GM23338 (cell line): ENCODE data around the gene ADAMTS13. TPM values are rescaled to one million over a fixed set of nuclear protein-coding genes. Genes with fewer than 3 reads are reported as not detected.

ENCODE experiments used
- ATAC-seq: fragments of 200-7000 bp; cut with Tn5 transposase; 3 replicates; pipeline ENCODE4 v1.9.1; 2020
- DNase-seq: peaks from one replicate; pipeline ENCODE4 v3.0.0-alpha.2; 2015; ENCODE audit warnings: low spot score
- H2AFZ ChIP-seq: fragments of 200-600 bp; sonication (generic); 2 replicates; pipeline ENCODE4 v1.8.0; 2016; ENCODE audit warnings: antibody characterized with exemption, mild to moderate bottlenecking, moderate library complexity
- H3F3A ChIP-seq: fragments of 200-600 bp; sonication (generic); replicated peaks from 2 replicates; pipeline ENCODE4 v1.8.0; 2017; ENCODE audit warnings: antibody characterized with exemption, mixed run types, low read depth
- H3K27ac ChIP-seq: fragments of 200-600 bp; sonication (generic); 2 replicates; pipeline ENCODE4 v1.6.1; 2016; ENCODE audit warnings: low read depth
- H3K27me3 ChIP-seq: fragments of 200-600 bp; sonication (generic); 2 replicates; pipeline ENCODE4 v1.8.0; 2016; ENCODE audit warnings: mild to moderate bottlenecking, mixed run types, moderate library complexity; ENCODE audit not compliant: insufficient read depth
- H3K36me3 ChIP-seq: fragments of 200-600 bp; sonication (generic); 2 replicates; pipeline ENCODE4 v1.8.0; 2016; ENCODE audit warnings: mild to moderate bottlenecking; ENCODE audit not compliant: insufficient read depth
- H3K4me1 ChIP-seq: fragments of 200-600 bp; sonication (generic); 2 replicates; pipeline ENCODE4 v1.8.0; 2016; ENCODE audit warnings: mild to moderate bottlenecking, moderate library complexity; ENCODE audit not compliant: insufficient read depth
- H3K4me2 ChIP-seq: fragments of 200-600 bp; sonication (generic); 2 replicates; pipeline ENCODE4 v1.7.1; 2017; ENCODE audit warnings: mixed run types
- H3K4me3 ChIP-seq: fragments of 200-600 bp; sonication (generic); 2 replicates; pipeline ENCODE4 v1.6.1; 2016; ENCODE audit warnings: mixed run types
- H3K79me2 ChIP-seq: fragments of 200-600 bp; sonication (generic); replicated peaks from 2 replicates; pipeline ENCODE4 v1.8.0; 2017; ENCODE audit warnings: mild to moderate bottlenecking; ENCODE audit not compliant: insufficient read depth
- H3K9me2 ChIP-seq: fragments of 200-600 bp; sonication (generic); 2 replicates; pipeline ENCODE4 v1.8.0; 2017; ENCODE audit not compliant: insufficient read depth
- H4K20me1 ChIP-seq: fragments of 200-600 bp; sonication (generic); replicated peaks from 2 replicates; pipeline ENCODE4 v1.8.0; 2017; ENCODE audit warnings: mild to moderate bottlenecking; ENCODE audit not compliant: insufficient read depth
- H3K27ac Mint-ChIP-seq: 2 replicates; pipeline ENCODE4 v1.8.0; 2020; ENCODE audit warnings: inconsistent platforms, mild to moderate bottlenecking, moderate library complexity, mixed read lengths
- H3K27me3 Mint-ChIP-seq: 3 replicates; pipeline ENCODE4 v1.8.0; 2022; ENCODE audit warnings: low read depth, mild to moderate bottlenecking, moderate library complexity, mixed read lengths, inconsistent platforms; ENCODE audit not compliant: insufficient read depth, poor library complexity
- H3K36me3 Mint-ChIP-seq: 3 replicates; pipeline ENCODE4 v1.8.0; 2021; ENCODE audit warnings: low read depth, mild to moderate bottlenecking, inconsistent platforms, moderate library complexity, mixed read lengths
- H3K4me1 Mint-ChIP-seq: 3 replicates; pipeline ENCODE4 v1.8.0; 2020; ENCODE audit warnings: mild to moderate bottlenecking, inconsistent platforms, mixed read lengths
- H3K4me3 Mint-ChIP-seq: 3 replicates; pipeline ENCODE4 v1.8.0; 2021; ENCODE audit warnings: moderate library complexity, mild to moderate bottlenecking, inconsistent platforms, mixed read lengths
- H3K9me3 Mint-ChIP-seq: 3 replicates; pipeline ENCODE4 v1.8.0; 2020; ENCODE audit warnings: moderate library complexity, mild to moderate bottlenecking, inconsistent platforms, mixed read lengths
- CREB1 ChIP-seq: fragments of 250-450 bp; sonication (Bioruptor Pico); IDR thresholded peaks from 2 replicates; pipeline ENCODE4 v1.5.0; 2020; ENCODE audit warnings: low read depth, mild to moderate bottlenecking, moderate library complexity
- EZH2 ChIP-seq: fragments of 200-600 bp; sonication (generic); IDR thresholded peaks from one replicate; pipeline ENCODE4 v1.8.0; 2017; ENCODE audit warnings: antibody characterized with exemption, mild to moderate bottlenecking, low read depth; ENCODE audit not compliant: unreplicated experiment
- EZH2phosphoT487 ChIP-seq: fragments of 200-600 bp; sonication (generic); IDR thresholded peaks from one replicate; pipeline ENCODE4 v1.8.1; 2018; ENCODE audit warnings: antibody characterized with exemption; ENCODE audit not compliant: unreplicated experiment
- JUNB ChIP-seq: IDR thresholded peaks from one replicate; pipeline ENCODE4 v1.6.1; 2016; ENCODE audit warnings: antibody characterized with exemption; ENCODE audit not compliant: unreplicated experiment
- NANOG ChIP-seq: IDR thresholded peaks from 2 replicates; pipeline ENCODE4 v1.6.1; 2016; ENCODE audit warnings: antibody characterized with exemption, borderline replicate concordance
- POLR2AphosphoS5 ChIP-seq: IDR thresholded peaks from 2 replicates; pipeline ENCODE4 v1.6.1; 2016; ENCODE audit warnings: antibody characterized with exemption, low read depth
- STAT1 ChIP-seq: IDR thresholded peaks from one replicate; pipeline ENCODE4 v1.6.1; 2016; ENCODE audit warnings: antibody characterized with exemption; ENCODE audit not compliant: unreplicated experiment
- ZNF114 ChIP-seq: fragments of 250-450 bp; sonication (Bioruptor Pico); IDR thresholded peaks from 2 replicates; pipeline ENCODE4 v1.5.0; 2020; ENCODE audit warnings: mild to moderate bottlenecking, moderate library complexity
- ZNF331 ChIP-seq: fragments of 250-450 bp; sonication (Bioruptor Pico); IDR thresholded peaks from 2 replicates; pipeline ENCODE4 v1.5.0; 2020; ENCODE audit warnings: low read depth, mild to moderate bottlenecking, moderate library complexity
- polyA plus RNA-seq: library from polyadenylated mRNA; unstranded; fragments of >200 nt; fragmentation: Nextera tagmentation; extraction: Ambion mirVana; gene quantifications from 2 replicates; pipeline ENCODE4 v1.2.1, GENCODE V29; 2016
- total RNA-seq: library from RNA; depleted of rRNA; stranded (reverse); fragments of >200 nt; shearing (Covaris generic); gene quantifications from 2 replicates; pipeline ENCODE4 v1.2.3, GENCODE V29; 2014
- TF ChIP-seq, protein P1 (sequence below), 2 experiments: fragments of 200-600 bp in 1 of 2; sonication (generic) in 1 of 2; conservative IDR thresholded peaks; 2 replicates each; pipeline versions ENCODE4 v1.5.1 to v1.6.1; 2016 to 2017; ENCODE audit warnings: antibody characterized with exemption in 2 of 2, low read depth in 2 of 2, mild to moderate bottlenecking in 2 of 2, moderate library complexity in 1 of 2
- TF ChIP-seq, protein P2 (sequence below): IDR thresholded peaks from one replicate; pipeline ENCODE4 v1.6.1; 2018; ENCODE audit warnings: antibody characterized with exemption; ENCODE audit not compliant: unreplicated experiment
- TF ChIP-seq, protein P3 (sequence below): IDR thresholded peaks from 2 replicates; pipeline ENCODE4 v1.6.1; 2016; ENCODE audit warnings: antibody characterized with exemption
- TF ChIP-seq, protein P4 (sequence below): fragments of 250-450 bp; sonication (Bioruptor Pico); IDR thresholded peaks from 2 replicates; pipeline ENCODE4 v1.5.0; 2020; ENCODE audit warnings: mild to moderate bottlenecking, moderate library complexity

The ADAMTS13 gene
- total and polyA plus RNA-seq, 2 experiments from 2014 or later, result 6.0 TPM

DNA sequence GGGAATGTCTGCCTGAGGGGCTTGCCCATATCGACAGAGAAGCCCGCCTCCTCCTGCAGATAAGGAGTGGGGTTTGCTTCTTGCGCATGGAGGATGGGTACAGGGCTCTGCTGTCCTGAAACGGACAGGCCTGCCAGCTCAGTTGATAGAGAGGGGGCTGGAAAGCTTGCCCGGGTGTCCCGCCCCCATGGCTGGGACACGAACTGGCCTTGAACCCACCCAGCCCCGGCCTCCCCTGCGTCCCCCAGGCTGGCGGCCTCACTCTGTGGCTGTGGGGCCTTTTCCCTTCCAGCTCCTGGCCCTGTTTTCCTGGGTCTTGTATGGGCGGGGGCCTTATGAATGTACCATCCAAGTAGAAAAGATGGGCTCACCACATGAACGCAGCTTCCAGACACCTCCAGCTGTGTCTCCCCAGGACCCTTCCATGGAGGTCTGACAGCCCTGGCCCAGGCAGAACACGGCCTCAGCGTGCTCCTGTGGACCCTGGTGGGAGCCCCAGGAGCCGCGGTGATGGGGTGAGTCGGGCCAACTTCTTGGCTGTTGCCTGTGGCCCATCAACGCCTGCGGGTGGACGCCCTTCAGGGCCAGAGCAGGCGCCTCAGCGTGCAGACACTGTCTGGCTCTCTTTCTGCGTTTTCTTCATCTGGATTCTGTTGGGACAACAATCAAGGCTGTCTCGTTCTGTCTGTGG is 72.6 kb downstream of the ADAMTS13 start:
- Histone ChIP-seq H3K27ac (no peak overlapping the region), H3K27me3 (no peaks in the 10 kb centered on the region), H4K20me1 (no peaks in the 10 kb centered on the region), H3K4me1 (no peaks in the 10 kb centered on the region), H3K4me3 (no peak overlapping the region), H3K4me2 (no peak overlapping the region), H3K9me2 (no peaks in the 10 kb centered on the region), H3F3A (no peaks in the 10 kb centered on the region; the same call in 1 of the 2 replicates), H3K36me3 (no peaks in the 10 kb centered on the region), H3K79me2 (no peaks in the 10 kb centered on the region), H2AFZ (no peak overlapping the region)
- H3K4me3 Mint-ChIP-seq, result no peak overlapping the region
- no peak for ATAC-seq
- no peaks in the 10 kb centered on the region for H3K9me3 Mint-ChIP-seq
- no peak overlapping the region for H3K27ac Mint-ChIP-seq
- H3K27me3 Mint-ChIP-seq, result peaks cover 7% of the 10 kb centered on the region
- no peak for TF ChIP-seq CREB1 (CRISPR knock-in tag)
- no peak for TF ChIP-seq EZH2phosphoT487
- TF ChIP-seq POLR2AphosphoS5, result no peak
- TF ChIP-seq, protein P1, sequence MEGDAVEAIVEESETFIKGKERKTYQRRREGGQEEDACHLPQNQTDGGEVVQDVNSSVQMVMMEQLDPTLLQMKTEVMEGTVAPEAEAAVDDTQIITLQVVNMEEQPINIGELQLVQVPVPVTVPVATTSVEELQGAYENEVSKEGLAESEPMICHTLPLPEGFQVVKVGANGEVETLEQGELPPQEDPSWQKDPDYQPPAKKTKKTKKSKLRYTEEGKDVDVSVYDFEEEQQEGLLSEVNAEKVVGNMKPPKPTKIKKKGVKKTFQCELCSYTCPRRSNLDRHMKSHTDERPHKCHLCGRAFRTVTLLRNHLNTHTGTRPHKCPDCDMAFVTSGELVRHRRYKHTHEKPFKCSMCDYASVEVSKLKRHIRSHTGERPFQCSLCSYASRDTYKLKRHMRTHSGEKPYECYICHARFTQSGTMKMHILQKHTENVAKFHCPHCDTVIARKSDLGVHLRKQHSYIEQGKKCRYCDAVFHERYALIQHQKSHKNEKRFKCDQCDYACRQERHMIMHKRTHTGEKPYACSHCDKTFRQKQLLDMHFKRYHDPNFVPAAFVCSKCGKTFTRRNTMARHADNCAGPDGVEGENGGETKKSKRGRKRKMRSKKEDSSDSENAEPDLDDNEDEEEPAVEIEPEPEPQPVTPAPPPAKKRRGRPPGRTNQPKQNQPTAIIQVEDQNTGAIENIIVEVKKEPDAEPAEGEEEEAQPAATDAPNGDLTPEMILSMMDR (conservative IDR thresholded peaks at IDR 0.05; ENCODE audit: low read depth in 2 of 2), result no peak
- TF ChIP-seq ZNF114 (CRISPR knock-in tag), result no peak
- no peak for TF ChIP-seq NANOG
- TF ChIP-seq, protein P2, sequence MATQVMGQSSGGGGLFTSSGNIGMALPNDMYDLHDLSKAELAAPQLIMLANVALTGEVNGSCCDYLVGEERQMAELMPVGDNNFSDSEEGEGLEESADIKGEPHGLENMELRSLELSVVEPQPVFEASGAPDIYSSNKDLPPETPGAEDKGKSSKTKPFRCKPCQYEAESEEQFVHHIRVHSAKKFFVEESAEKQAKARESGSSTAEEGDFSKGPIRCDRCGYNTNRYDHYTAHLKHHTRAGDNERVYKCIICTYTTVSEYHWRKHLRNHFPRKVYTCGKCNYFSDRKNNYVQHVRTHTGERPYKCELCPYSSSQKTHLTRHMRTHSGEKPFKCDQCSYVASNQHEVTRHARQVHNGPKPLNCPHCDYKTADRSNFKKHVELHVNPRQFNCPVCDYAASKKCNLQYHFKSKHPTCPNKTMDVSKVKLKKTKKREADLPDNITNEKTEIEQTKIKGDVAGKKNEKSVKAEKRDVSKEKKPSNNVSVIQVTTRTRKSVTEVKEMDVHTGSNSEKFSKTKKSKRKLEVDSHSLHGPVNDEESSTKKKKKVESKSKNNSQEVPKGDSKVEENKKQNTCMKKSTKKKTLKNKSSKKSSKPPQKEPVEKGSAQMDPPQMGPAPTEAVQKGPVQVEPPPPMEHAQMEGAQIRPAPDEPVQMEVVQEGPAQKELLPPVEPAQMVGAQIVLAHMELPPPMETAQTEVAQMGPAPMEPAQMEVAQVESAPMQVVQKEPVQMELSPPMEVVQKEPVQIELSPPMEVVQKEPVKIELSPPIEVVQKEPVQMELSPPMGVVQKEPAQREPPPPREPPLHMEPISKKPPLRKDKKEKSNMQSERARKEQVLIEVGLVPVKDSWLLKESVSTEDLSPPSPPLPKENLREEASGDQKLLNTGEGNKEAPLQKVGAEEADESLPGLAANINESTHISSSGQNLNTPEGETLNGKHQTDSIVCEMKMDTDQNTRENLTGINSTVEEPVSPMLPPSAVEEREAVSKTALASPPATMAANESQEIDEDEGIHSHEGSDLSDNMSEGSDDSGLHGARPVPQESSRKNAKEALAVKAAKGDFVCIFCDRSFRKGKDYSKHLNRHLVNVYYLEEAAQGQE, result no peak
- TF ChIP-seq, protein P3, sequence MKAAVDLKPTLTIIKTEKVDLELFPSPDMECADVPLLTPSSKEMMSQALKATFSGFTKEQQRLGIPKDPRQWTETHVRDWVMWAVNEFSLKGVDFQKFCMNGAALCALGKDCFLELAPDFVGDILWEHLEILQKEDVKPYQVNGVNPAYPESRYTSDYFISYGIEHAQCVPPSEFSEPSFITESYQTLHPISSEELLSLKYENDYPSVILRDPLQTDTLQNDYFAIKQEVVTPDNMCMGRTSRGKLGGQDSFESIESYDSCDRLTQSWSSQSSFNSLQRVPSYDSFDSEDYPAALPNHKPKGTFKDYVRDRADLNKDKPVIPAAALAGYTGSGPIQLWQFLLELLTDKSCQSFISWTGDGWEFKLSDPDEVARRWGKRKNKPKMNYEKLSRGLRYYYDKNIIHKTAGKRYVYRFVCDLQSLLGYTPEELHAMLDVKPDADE, result no peak
- TF ChIP-seq, protein P4, sequence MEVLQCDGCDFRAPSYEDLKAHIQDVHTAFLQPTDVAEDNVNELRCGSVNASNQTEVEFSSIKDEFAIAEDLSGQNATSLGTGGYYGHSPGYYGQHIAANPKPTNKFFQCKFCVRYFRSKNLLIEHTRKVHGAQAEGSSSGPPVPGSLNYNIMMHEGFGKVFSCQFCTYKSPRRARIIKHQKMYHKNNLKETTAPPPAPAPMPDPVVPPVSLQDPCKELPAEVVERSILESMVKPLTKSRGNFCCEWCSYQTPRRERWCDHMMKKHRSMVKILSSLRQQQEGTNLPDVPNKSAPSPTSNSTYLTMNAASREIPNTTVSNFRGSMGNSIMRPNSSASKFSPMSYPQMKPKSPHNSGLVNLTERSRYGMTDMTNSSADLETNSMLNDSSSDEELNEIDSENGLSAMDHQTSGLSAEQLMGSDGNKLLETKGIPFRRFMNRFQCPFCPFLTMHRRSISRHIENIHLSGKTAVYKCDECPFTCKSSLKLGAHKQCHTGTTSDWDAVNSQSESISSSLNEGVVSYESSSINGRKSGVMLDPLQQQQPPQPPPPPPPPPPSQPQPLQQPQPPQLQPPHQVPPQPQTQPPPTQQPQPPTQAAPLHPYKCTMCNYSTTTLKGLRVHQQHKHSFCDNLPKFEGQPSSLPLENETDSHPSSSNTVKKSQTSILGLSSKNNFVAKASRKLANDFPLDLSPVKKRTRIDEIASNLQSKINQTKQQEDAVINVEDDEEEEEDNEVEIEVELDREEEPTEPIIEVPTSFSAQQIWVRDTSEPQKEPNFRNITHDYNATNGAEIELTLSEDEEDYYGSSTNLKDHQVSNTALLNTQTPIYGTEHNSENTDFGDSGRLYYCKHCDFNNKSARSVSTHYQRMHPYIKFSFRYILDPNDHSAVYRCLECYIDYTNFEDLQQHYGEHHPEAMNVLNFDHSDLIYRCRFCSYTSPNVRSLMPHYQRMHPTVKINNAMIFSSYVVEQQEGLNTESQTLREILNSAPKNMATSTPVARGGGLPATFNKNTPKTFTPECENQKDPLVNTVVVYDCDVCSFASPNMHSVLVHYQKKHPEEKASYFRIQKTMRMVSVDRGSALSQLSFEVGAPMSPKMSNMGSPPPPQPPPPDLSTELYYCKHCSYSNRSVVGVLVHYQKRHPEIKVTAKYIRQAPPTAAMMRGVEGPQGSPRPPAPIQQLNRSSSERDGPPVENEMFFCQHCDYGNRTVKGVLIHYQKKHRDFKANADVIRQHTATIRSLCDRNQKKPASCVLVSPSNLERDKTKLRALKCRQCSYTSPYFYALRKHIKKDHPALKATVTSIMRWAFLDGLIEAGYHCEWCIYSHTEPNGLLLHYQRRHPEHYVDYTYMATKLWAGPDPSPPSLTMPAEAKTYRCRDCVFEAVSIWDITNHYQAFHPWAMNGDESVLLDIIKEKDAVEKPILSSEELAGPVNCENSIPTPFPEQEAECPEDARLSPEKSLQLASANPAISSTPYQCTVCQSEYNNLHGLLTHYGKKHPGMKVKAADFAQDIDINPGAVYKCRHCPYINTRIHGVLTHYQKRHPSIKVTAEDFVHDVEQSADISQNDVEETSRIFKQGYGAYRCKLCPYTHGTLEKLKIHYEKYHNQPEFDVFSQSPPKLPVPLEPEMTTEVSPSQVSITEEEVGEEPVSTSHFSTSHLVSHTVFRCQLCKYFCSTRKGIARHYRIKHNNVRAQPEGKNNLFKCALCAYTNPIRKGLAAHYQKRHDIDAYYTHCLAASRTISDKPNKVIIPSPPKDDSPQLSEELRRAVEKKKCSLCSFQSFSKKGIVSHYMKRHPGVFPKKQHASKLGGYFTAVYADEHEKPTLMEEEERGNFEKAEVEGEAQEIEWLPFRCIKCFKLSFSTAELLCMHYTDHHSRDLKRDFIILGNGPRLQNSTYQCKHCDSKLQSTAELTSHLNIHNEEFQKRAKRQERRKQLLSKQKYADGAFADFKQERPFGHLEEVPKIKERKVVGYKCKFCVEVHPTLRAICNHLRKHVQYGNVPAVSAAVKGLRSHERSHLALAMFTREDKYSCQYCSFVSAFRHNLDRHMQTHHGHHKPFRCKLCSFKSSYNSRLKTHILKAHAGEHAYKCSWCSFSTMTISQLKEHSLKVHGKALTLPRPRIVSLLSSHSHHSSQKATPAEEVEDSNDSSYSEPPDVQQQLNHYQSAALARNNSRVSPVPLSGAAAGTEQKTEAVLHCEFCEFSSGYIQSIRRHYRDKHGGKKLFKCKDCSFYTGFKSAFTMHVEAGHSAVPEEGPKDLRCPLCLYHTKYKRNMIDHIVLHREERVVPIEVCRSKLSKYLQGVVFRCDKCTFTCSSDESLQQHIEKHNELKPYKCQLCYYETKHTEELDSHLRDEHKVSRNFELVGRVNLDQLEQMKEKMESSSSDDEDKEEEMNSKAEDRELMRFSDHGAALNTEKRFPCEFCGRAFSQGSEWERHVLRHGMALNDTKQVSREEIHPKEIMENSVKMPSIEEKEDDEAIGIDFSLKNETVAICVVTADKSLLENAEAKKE (CRISPR knock-in tag), result no peak
- no peak for TF ChIP-seq JUNB
- no peak for TF ChIP-seq STAT1
- no peak for TF ChIP-seq ZNF331 (CRISPR knock-in tag)
- no peak for TF ChIP-seq EZH2
- H3K4me1 Mint-ChIP-seq, result no peaks in the 10 kb centered on the region
- no peaks in the 10 kb centered on the region; the same call in 2 of the 3 replicates for H3K36me3 Mint-ChIP-seq
- no peak for DNase-seq
